Right lobe of liver (tissue), 6 donors: ENCODE data around the gene ADGRL4. TPM values are rescaled to one million over a fixed set of nuclear protein-coding genes. Genes with fewer than 3 reads are reported as not detected.

Experiments used
- ATAC-seq, 4 donors: fragments of 200-7000 bp; cut with Tn5 transposase; one replicate each; pipeline ENCODE4 v1.9.1; 2020; ENCODE audit warnings: mild to moderate bottlenecking in 4 of 4, moderate library complexity in 4 of 4
- DNase-seq, 3 donors: peaks; one replicate each; pipeline ENCODE4 v3.0.0-alpha.2; 2020
- H3K27ac ChIP-seq, 3 donors: fragments of 200-600 bp; one replicate each; pipeline ENCODE4 v1.8.0; 2022
- H3K27me3 ChIP-seq, 2 donors: fragments of 200-600 bp; one replicate each; pipeline ENCODE4 v1.8.0; 2022
- H3K36me3 ChIP-seq, 4 donors: fragments of 200-600 bp; sonication (generic) in 1 of 4; one replicate each; pipeline versions ENCODE4 v1.5.1 to v1.8.0; 2017 to 2022; ENCODE audit warnings: control low read depth in 1 of 4
- H3K4me1 ChIP-seq, 4 donors: fragments of 200-600 bp; sonication (generic) in 1 of 4; one replicate each; pipeline versions ENCODE4 v1.5.1 to v1.8.0; 2017 to 2022; ENCODE audit warnings: control low read depth in 1 of 4
- H3K4me3 ChIP-seq, 3 donors: fragments of 200-600 bp; one replicate each; pipeline ENCODE4 v1.8.0; 2022
- H3K9me3 ChIP-seq, 4 donors: fragments of 200-600 bp; sonication (generic) in 1 of 4; one replicate each; pipeline versions ENCODE4 v1.5.1 to v1.8.0; 2017 to 2022; ENCODE audit warnings: control low read depth in 1 of 4
- POLR2A ChIP-seq: fragments of 450-650 bp; IDR thresholded peaks from one replicate; pipeline ENCODE4 v1.6.1; 2017; ENCODE audit warnings: antibody characterized with exemption, mild to moderate bottlenecking
- WGBS: methylation state at CpG from one replicate; pipeline ENCODE4 v1.1.6; 2018; ENCODE audit warnings: low coverage, low lambda C conversion rate; ENCODE audit not compliant: insufficient coverage; ENCODE audit errors: missing lambda C conversion rate; 5-methylcytosine and 5-hydroxymethylcytosine counted together
- intact Hi-C, 2 donors: fragments of 100-400 bp; cut with DNase I; formaldehyde crosslinking; loops; one replicate each; pipeline versions ENCODE4 v1.11.2 to v1.14.1; 2022
- total RNA-seq, 6 experiments: library from RNA; depleted of rRNA in 2 of 6; stranded (reverse); fragments of >200 nt in 2 of 6; fragmentation: NEBNext Ultra II Directional in 3 of 6; extraction: Animal tissue kit (Norgen Biotek cat#: 25700) in 3 of 6; gene quantifications; one replicate each; pipeline versions ENCODE4 v1.1.0 to v1.2.4, GENCODE V29; 2016 to 2023
- TF ChIP-seq, protein P1 (sequence below), 4 donors: fragments of 200-600 bp in 3 of 4; fragments of 450-650 bp in 1 of 4; IDR thresholded peaks; one replicate each; pipeline versions ENCODE4 v1.5.1 to v1.8.0; 2016 to 2022; ENCODE audit warnings: antibody characterized with exemption in 4 of 4, mild to moderate bottlenecking in 2 of 4
- donor health status: DM: no; HTN: yes; CAD: no.
- donor health status: DM: no; HTN: no; CAD: no.
- donor health status: DM: no; HTN: no; CAD: no.
- donor health status: DM: no; HTN: yes; CAD: no.
- donor health status: DM: no; HTN: yes; CAD: no.

Gene ADGRL4
- total RNA-seq, 6 experiments from 2014 or later, result 3.0 to 14.9 (median 6.8) TPM

DNA sequence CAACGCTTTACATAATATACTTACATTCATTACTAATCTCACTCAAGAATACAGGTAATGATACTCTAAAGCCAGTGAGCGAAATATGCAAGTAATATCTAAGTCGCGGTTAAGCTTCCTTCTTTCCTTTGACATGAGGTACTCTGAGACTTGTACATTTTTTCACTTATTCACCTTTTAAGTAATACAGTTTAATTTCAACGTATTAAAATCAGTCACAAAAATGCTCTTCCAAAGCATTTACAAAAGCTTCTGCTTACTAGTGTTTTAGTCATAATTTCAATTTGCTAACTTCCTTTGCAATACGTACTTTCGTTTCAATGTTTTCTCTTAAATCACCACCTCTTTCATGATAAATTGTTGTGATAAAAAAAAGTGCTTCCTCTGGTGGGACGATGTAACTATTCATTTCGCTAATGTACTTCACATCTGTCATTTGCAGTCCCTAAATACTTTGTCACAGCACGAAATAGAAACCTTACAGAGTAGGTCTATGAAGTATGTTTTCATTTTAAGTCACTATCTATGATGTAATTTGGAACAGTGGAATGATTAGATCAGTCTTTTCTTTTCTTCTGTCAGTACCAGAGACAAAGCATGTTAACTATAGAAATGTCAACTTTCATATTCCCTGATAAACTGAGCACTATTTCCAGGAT is 34.0 kb upstream of the ADGRL4 start:
- intact Hi-C loops, result no loop called here
- Histone ChIP-seq H3K27me3 (no peaks in the 10 kb centered on the region), H3K4me1 (no peaks in the 10 kb centered on the region), H3K4me3 (no peak overlapping the region), H3K9me3 (no peaks in the 10 kb centered on the region), H3K36me3 (no peaks in the 10 kb centered on the region), H3K27ac (peak overlapping the region in 1 of 3 donors; percentile 17)
- DNase-seq, result no peak
- no peak for TF ChIP-seq POLR2A
- TF ChIP-seq, protein P1, sequence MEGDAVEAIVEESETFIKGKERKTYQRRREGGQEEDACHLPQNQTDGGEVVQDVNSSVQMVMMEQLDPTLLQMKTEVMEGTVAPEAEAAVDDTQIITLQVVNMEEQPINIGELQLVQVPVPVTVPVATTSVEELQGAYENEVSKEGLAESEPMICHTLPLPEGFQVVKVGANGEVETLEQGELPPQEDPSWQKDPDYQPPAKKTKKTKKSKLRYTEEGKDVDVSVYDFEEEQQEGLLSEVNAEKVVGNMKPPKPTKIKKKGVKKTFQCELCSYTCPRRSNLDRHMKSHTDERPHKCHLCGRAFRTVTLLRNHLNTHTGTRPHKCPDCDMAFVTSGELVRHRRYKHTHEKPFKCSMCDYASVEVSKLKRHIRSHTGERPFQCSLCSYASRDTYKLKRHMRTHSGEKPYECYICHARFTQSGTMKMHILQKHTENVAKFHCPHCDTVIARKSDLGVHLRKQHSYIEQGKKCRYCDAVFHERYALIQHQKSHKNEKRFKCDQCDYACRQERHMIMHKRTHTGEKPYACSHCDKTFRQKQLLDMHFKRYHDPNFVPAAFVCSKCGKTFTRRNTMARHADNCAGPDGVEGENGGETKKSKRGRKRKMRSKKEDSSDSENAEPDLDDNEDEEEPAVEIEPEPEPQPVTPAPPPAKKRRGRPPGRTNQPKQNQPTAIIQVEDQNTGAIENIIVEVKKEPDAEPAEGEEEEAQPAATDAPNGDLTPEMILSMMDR (IDR thresholded peaks at IDR 0.05), result no peak
- WGBS, result 25% methylated on average over 10 of the region's 10 CpGs
- peak in 1 of 4 donors; percentile 22 for ATAC-seq

DNA sequence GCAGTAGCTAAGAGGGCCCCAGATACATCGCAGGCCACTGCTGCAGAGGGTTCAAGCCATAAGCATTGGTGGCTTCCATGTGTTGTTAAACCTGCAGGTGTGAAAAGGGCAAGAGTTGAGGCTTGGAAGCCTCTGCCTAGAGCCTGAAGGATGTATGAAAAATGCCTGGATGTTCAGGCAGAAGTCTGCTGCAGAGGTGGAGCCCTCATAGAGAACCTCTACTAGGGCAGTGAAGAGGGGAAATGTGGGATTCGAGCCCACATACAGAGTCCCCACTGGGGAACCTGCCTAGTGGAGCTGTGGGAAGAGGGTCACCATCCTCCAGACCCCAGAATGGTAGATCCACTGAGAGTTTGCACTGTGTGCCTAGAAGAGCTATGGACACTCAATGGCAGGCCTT is 30.6 kb upstream of the ADGRL4 start:
- WGBS, result 0% methylated on average over 1 of the region's 2 CpGs
- ATAC-seq (no peak), DNase-seq (no peak)
- intact Hi-C loops, result no loop called here
- Histone ChIP-seq H3K27ac (no peak overlapping the region), H3K4me1 (no peaks in the 10 kb centered on the region), H3K4me3 (no peak overlapping the region), H3K27me3 (no peaks in the 10 kb centered on the region), H3K36me3 (no peaks in the 10 kb centered on the region), H3K9me3 (no peaks in the 10 kb centered on the region)
- no peak for TF ChIP-seq POLR2A
- TF ChIP-seq, protein P1 (IDR thresholded peaks at IDR 0.05), result no peak

DNA sequence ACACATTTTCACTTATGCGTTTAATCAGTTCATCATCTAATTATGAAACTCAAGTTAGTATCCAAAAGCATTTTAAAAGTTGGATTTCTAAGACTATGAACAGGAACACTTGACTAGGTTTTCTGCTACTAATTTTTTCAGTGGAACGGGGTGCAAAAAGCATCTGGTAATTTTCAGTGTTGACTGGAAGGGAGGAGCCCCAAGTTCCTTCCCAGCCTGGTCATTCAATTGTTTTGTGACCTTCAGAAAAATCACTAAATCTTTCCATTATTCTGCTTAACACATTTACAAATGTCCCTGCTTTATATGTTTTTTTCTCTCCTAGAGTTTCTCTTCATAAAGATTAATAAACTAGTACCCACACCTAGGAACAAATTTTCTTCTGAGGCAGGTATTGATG is 6.0 kb upstream of the ADGRL4 start:
- H3K4me1 ChIP-seq, result no peaks in the 10 kb centered on the region
- no peak overlapping the region for H3K4me3 ChIP-seq
- H3K9me3 ChIP-seq, result no peaks in the 10 kb centered on the region
- no peak for ATAC-seq
- TF ChIP-seq POLR2A, result no peak
- TF ChIP-seq, protein P1 (IDR thresholded peaks at IDR 0.05), result no peak
- no peak for DNase-seq
- no peaks in the 10 kb centered on the region for H3K36me3 ChIP-seq
- no peaks in the 10 kb centered on the region for H3K27me3 ChIP-seq
- 53% methylated on average over 2 of the region's 2 CpGs for WGBS
- no peak overlapping the region for H3K27ac ChIP-seq
- intact Hi-C loops, result no loop called here

DNA sequence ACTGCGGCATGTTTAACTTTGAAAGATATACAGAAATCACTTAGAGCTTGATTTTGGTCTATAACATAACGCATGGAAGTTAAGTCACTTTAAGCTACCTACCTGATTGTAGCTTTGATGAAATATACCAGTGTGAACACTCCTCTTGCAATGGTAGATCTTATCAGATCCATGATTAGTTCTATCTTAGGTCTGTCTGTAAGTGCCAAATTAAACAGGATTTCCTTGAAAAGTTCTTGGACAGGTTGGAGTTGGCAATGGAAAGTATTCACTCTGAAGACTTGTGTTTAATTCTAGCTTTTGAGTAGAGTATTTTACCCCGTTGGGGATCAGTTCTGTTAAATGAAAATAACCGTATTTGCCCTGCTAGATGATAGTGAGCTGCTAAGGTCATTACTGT is 4.1 kb upstream of the ADGRL4 start:
- Histone ChIP-seq H3K27ac (no peak overlapping the region), H3K4me1 (no peaks in the 10 kb centered on the region), H3K36me3 (no peaks in the 10 kb centered on the region), H3K9me3 (no peaks in the 10 kb centered on the region), H3K4me3 (no peak overlapping the region), H3K27me3 (no peaks in the 10 kb centered on the region)
- DNase-seq, result no peak
- intact Hi-C loops, result no loop called here
- no peak for TF ChIP-seq POLR2A
- TF ChIP-seq, protein P1 (IDR thresholded peaks at IDR 0.05), result no peak
- no peak for ATAC-seq
- 68% methylated on average over 4 of the region's 4 CpGs for WGBS
